HG03064 (cell line): ENCODE data around the gene GSTM1.
"Not testable (repeated sequence)": the region's sequence is repeated elsewhere in the genome, so short reads cannot be mapped to it uniquely, and the experiment has no call there.

Source experiments
- ATAC-seq: cut with Tn5 transposase; IDR thresholded peaks from one replicate; pipeline ENCODE4 v1.9.1; 2021; ENCODE audit warnings: low read depth; ENCODE audit not compliant: unreplicated experiment

The GSTM1 gene

DNA sequence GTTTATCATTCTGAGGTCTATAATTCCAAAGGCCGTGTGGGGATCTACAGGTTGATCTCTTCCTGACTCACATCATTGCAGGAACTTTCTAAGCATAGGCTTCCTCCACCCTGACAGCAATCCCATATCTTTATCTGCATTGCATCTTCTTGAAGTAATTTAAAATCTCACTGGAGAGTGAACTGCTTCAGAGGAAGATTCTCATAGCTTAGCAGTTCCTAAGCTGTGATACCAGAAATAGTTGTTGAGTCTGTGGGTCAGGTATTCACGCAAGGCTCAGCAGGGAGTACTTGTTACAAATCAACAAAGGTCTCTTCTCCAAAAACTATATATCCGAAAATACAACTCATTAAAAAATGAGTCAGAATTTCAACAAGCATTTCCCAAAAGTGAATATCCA, 7.5 kb downstream of the GSTM1 start:
- ATAC-seq, result not testable (repeated sequence)

DNA sequence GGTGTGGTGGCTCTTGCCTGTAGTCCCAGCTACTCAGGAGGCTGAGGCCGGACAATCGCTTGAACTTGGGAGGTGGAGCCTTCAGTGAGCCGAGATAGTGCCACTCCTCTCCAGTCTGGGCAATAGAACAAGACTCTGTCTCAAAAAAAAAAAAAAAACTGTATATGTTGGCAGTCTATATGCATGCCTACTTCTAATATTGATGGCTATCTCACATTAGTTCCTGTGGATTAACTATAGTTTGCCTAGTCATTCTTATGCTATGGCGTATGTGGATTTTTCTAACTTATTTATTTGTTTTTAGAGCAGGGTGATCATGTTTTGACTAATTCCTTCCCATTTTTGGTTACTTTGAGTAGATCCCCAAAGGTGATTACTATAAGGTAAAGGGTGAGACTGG, 9.4 kb downstream of the GSTM1 start:
- ATAC-seq, result no peak

DNA sequence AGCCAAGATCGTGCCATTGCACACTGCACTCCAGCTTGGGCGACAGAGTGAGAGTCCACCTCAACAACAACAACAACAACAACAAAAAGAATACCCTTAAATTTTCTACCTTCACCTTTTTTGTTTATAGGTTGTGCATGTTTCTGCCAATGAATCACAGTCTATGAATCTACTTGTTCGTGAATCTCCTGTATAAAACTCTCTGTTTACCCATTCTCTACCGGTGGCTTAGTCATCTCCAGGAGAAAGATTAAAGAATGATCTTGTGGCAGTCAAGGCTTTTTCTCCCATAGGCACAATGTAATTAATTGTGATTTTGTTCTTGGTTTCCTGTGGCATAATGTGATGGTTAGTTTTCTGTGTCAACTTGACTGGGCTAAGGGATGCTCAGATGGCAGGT, 10.2 kb downstream of the GSTM1 start:
- not testable (repeated sequence) for ATAC-seq

DNA sequence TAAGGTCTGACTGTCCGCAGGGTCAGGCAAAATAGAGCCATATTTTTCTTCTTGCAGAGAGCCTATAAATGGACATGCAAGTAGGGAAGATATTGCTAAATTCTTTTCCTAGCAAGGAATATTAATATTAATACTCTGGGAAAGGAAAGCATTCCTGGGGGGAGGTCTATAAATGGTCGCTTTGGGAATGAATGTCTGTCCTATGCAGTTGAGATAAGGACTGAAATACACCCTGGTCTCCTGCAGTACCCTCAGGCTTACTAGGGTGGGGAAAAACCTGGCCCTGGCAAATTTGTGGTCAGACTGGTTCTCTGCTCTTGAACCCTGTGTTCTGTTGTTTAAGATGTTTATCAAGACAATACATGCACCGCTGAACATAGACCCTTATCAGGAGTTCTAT, 15.3 kb downstream of the GSTM1 start:
- not testable (repeated sequence) for ATAC-seq

DNA sequence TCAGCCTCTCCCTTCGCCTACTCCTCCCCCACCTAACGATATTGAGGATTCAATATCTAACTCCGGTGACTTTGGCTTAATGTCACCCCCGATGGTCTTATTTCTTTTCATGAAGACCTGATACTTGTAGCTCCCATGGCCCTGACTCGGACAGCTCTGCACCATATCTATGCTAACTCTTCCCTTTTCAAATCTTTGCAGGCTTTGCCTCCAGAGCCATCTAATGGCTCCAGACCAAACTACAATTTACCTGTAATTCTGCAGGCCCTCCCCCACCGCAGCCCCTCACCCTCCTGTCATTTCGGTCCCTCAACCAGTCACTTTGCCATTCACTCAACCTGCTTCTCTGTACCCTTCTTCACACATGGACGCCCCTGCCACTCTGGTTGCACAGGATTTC, 16.6 kb downstream of the GSTM1 start:
- no peak for ATAC-seq

DNA sequence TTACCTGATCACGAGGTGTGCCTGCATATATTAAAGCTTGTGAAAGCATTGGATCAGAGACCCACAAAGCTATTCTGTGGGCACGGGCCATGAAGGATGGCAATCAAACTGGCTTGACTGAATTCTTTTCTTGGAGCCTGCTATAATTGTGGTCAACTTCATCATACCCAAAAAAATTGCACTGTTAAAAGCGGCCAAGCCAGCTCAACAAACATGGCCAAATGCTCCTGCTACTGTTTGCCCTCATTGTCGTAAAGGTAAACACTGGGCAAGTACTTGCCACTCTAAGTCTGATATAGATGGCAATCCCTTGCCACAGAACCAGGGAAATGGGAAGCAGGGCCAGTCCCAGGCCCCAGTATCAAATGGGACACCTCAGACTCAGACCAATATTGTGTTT, 17.8 kb downstream of the GSTM1 start:
- no peak for ATAC-seq

DNA sequence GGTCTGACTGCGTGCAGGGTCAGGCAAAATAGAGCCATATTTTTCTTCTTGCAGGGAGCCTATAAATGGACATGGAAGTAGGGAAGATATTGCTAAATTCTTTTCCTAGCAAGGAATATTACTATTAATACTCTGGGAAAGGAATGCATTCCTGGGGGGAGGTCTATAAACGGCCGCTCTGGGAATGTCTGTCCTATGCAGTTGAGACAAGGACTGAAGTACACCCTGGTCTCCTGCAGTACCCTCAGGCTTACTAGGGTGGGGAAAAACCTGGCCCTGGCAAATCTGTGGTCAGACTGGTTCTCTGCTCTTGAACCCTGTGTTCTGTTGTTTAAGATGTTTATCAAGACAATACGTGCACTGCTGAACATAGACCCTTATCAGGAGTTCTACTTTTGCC, 21.3 kb downstream of the GSTM1 start:
- ATAC-seq, result not testable (repeated sequence)

DNA sequence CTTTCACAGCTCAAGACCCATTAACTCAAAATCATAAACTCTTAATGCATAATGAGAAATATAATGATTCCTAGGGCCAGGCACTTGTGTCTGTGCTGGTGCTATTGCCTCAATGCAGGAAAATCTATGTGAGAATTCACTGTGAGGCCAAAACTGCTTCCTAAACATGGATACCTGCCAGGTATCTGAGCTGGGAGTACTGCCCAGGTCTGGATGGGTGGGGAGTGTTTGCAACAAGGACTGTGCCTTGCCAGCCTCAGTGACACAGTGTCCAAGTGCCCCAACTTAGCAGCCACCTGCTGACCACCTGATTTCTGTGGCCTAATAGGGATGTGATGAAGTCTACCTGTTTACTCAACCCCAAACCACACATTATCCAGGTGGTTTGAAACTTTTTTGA, 22.2 kb downstream of the GSTM1 start:
- ATAC-seq, result not testable (repeated sequence)

DNA sequence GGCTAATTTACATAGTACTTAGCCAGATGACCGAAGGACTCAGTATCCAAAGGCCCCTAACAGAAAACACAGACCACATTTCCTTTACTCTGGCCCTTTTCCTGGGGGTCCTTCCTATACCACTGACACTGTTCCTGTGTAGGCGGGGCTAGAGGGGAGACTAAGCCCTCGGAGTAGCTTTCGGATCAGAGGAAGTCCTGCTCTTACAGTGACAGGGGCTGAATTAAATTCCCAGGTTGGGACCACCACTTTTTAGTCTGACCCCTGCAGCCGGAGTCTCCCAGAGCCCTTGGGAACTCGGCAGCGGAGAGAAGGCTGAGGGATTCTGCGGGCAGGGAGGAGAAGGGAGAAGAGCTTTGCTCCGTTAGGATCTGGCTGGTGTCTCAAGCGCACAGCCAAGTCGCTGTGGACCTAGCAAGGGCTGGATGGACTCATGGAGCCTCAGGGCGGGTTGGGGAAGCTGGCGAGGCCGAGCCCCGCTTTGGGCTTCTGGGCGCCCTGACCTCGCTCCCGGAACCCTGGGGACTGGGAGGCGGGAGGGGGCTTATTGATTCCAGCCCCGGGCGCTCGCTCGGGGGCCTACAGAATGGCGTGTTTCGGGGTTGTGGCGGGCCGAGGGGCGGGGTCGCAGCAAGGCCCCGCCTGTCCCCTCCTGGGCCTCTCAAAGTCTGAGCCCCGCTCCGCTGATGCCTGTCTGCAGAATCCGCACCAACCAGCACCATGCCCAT, 24.1 kb downstream of the GSTM1 start, which contains the start of gene GSTM5:
GSTM5 (plus strand) TSS at position 659 of the 728 bp plus-strand sequence; CDS start at position 721, 62 bp downstream.
- ATAC-seq, result not testable (repeated sequence)

DNA sequence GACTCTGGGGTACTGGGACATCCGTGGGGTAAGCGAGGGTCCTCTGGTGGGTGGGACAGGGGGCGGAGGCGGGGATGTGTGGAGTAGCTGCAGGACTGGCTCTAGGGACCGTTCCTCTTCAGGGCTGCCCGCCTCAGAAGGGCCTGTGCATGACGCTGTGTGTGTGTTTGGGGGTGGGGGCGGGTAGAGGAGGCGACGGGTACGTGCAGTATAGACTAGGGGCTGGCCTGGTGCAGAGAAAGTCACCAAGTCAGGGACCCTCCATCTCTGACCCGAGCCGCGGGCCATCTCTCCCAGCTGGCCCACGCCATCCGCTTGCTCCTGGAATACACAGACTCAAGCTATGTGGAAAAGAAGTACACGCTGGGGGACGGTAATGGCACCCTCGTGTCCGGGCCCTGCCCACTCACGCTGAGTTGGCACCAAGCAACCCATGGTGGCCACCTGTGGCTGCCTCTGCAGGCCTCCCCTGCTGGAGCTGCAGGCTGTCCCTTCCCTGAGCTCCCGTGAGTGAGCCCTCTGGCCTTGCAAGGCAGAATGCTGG, 24.8 kb downstream of the GSTM1 start:
- ATAC-seq, result no peak

DNA sequence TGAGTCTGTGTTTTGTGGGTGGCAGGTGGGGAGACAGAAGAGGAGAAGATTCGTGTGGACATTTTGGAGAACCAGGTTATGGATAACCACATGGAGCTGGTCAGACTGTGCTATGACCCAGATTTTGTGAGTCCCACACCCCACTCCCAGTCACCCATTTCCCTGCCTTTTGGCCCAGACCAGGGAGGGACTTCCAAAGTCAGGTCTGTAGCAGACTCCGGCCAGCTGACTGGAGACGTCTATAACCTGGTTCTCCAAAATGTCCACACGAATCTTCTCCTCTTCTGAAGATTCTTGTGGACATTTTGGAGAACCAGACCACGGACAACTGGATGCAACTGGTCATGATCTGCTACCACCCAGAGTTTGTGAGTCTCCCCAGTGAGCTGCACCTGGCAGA, 26.0 kb downstream of the GSTM1 start:
- ATAC-seq, result no peak

DNA sequence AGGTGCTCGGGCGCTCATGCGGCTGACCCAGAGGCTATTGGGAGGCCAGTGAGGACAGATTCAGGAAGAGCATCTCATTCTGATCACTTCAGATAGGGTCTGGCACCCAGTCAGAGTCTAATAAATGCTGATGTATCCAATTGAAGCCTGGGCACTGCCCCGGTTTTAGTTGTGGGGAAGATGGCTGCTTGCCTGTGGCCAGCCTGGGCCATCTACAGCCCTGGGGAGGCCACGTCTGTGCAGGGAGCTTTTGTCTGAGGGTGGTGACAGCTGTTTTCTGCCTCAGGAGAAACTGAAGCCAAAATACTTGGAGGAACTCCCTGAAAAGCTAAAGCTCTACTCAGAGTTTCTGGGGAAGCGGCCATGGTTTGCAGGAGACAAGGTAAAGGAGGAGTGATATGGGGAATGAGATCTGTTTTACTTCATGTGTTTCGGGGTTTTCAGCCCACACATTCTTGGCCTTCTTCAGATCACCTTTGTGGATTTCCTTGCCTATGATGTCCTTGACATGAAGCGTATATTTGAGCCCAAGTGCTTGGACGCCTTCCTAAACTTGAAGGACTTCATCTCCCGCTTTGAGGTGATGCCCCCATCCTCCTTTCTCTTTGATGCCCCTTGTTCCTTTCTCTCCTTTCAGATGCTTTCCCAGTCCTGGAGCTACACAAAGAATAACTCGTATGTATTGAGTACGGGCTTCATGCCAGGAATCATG, 27.2 kb downstream of the GSTM1 start:
- no peak for ATAC-seq

DNA sequence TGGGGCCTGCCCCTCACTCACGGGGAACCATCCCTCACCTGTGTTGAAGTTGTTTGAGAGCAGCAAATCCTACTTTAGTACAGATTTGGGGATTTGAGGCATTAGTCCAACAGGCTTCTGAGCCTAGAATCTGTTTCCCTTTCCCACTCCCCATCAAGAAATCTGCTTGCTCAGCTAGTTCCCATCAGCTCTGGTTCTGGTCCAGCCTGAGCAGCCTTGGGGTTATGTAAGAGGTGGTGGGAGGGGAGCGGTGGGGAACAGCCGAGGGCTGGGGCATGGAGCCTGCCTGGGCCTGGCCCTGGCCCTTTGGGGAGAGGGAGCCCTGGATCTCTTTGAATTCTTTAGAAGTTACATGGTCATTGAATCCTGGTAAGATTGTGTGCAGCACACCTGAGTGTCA, 28.5 kb downstream of the GSTM1 start:
- no peak for ATAC-seq

DNA sequence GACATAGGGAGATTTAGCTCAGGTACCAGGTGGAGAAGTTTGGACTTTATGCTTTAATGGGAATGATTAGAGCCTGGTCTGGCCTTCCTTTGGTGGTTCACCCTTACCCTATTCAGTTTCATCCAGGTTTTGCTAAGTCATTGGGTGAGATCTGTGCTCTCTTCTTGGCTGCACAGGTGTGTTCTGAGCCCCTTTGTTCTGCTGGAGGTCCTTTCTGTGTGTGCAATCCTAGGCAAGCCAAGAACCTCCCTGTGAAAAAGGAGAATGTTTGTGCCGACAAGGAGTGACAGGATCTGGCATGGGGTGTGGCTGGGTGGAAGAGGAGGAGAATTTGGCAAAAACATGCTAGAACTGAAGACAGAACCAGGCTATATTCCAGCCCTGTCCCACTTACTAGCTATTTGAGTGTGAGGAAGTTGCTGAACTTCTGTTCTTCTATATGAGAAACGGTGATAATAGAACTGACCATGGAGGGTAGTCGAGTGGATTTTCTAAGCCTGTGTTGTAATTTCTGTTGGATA, 29.0 kb downstream of the GSTM1 start:
- no peak for ATAC-seq

DNA sequence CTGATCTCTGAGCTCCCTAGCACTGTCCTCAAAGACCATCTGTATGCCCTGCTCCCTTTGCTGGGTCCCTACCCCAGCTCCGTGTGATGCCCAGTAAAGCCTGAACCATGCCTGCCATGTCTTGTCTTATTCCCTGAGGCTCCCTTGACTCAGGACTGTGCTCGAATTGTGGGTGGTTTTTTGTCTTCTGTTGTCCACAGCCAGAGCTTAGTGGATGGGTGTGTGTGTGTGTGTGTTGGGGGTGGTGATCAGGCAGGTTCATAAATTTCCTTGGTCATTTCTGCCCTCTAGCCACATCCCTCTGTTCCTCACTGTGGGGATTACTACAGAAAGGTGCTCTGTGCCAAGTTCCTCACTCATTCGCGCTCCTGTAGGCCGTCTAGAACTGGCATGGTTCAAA, 30.1 kb downstream of the GSTM1 start:
- ATAC-seq, result no peak

DNA sequence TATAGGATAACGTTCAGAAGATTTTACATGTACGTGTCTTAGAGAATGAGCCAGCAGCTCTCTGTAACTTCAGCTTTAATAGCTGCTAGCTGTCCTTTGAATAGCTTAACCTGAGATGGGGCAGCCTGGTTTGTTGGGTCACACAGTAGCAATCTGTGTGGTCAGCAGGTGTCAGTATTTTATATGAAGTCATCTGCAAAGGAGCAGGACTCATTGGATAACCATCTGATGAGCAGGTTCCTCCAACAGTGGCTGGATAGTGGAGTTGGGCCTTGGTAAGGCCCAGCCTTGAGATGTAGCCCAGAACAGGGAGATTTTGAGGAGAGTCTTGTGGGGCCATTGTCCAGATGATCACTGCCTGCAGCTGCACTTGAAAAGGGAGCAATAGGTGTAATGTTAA, 30.9 kb downstream of the GSTM1 start:
- no peak for ATAC-seq

DNA sequence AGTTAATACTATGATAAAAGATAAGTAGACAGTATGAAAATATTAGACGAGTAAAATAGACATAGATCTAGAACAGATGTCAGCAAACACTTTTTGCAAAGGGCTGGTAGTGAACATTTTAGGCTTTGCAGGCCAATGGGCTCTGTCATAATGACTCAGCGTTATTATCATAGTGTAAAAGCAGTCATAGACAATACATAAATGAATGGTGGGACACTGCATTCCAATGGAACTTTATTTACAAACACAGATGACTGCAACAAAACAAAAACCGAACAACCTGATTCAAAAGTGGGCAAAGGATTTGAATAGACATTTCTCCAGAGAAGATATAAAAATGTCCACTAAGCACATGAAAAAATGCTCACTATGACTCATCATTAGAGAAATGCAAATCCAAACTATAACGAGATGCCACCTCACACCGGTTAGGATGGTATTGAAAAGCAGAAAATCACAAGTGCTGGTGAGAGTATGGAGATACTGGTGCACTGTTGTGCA, 31.8 kb downstream of the GSTM1 start:
- ATAC-seq, result no peak

DNA sequence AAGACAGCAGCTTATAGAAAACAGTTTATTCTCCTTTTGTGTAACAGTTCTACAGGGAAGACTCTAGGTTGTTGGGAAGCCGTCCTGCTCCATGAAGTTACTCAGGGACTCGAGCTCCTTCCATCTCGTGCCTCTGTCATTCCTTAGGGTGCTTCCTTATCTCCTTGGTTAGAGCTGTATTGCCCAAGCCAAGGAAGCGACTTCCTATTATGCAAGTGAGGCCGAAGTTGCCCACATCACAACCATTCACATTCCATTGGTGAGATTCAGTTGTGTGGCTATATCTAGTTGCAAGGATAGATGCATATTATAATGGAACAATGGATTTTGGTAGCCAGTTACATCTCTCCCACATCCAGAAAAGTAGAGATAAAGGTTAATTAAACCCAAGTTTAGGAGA, 33.4 kb downstream of the GSTM1 start:
- no peak for ATAC-seq

DNA sequence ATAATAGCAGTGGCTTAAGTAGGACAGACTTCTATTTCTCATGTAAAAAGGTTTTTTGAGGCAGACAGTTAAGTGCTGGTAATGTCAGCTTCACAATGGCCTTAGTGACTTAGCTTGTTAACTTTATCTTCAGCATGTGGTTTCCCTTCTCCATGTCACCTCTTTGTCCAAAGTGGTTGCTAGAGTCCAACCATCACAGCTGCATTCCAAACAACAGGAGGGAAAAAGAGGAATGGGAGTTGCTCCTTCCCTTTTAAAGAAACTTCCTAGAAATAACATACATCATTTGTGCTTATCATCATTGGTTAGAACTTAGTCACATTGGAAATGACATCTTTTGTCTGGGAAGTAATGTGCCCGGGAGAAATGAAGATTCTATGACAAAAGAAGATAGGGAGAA, 34.4 kb downstream of the GSTM1 start:
- ATAC-seq, result no peak

DNA sequence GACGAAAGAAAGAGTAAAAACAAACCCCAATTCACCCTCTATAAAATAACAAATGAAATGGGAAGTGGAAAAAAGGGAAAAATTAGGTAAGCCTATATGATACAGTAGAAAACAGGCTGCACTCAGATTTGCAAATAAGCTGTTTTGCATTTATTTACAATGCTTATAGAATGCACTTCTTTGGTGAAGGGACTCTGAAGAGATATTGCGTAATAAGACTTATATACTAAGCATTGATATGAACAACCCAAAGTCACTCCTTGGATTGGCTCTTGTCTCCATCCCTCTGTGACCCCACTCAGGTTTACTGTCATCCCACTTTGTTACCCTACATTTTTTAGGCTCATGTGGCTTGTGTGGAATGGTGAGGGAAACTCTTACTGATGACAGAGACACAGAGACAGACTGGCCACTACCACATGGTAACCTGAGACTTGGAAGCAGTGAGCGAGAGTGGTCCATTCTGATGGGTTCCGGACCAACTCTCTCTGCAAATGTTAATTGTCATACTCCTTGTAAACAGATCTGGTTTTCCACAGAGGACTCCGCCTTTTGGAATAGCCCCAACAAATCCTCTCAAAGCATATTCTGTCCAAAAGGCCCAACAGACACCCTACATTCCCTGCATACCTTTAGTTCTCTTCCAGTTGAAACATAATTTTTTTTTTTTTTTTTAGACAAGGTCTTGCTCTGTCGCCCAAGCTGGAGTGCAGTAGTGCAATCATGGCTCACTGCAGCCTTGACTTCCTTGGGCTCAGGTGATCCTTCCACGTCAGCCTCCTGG, 35.5 kb downstream of the GSTM1 start:
- ATAC-seq, result no peak

DNA sequence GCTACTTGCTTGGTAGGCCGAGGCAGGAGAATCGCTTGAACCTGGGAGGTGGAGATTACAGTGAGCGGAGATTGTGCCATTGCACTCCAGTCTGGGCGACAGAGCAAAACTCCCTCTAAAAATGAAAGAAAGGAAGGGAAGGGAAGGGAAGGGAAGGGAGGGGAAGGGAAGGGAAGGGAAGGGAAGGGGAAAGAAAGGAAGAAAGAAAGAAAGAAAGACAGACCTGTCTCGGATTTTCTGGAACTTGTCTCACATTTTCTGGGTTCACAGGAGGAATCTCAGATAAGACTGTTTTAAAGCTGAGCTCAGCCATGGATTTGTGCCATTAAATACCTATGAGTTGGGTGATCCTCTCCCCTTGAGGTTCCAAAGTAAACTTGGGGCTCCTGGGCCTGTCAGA, 37.3 kb downstream of the GSTM1 start:
- no peak for ATAC-seq
